Upper lobe of right lung (tissue), 1 donor: ENCODE data around the gene PRKCZ. TPM values are rescaled to one million over a fixed set of nuclear protein-coding genes. Genes with fewer than 3 reads are reported as not detected.

Experiments used
- ATAC-seq: fragments of 200-7000 bp; cut with Tn5 transposase; one replicate; pipeline ENCODE4 v1.9.1; 2020; ENCODE audit warnings: mild to moderate bottlenecking, moderate library complexity
- DNase-seq: peaks from one replicate; pipeline ENCODE4 v3.0.0-alpha.2; 2020
- H3K27ac ChIP-seq: fragments of 200-600 bp; one replicate; pipeline ENCODE4 v1.8.0; 2022
- H3K27me3 ChIP-seq: fragments of 200-600 bp; one replicate; pipeline ENCODE4 v1.8.0; 2022; ENCODE audit warnings: mild to moderate bottlenecking
- H3K36me3 ChIP-seq: fragments of 200-600 bp; one replicate; pipeline ENCODE4 v1.8.0; 2022
- H3K4me1 ChIP-seq: fragments of 200-600 bp; one replicate; pipeline ENCODE4 v1.8.0; 2022
- H3K4me3 ChIP-seq: fragments of 200-600 bp; one replicate; pipeline ENCODE4 v1.8.0; 2022; ENCODE audit warnings: mild to moderate bottlenecking
- H3K9me3 ChIP-seq: fragments of 200-600 bp; one replicate; pipeline ENCODE4 v1.8.0; 2022
- intact Hi-C: fragments of 100-400 bp; cut with DNase I; formaldehyde crosslinking; loops from one replicate; pipeline ENCODE4 v1.11.0; 2022
- total RNA-seq: library from RNA; stranded (reverse); fragmentation: NEBNext Ultra II Directional; extraction: Animal tissue kit (Norgen Biotek cat#: 25700); gene quantifications from one replicate; pipeline ENCODE4 v1.2.1, GENCODE V29; 2021
- TF ChIP-seq, protein P1 (sequence below): fragments of 200-600 bp; IDR thresholded peaks from one replicate; pipeline ENCODE4 v1.8.0; 2022; ENCODE audit warnings: antibody characterized with exemption
- donor health status: DM: no; HTN: yes; CAD: no; lungs with severe emphysema.

PRKCZ gene
- total RNA-seq, 1 donor from 2014 or later = 121 TPM

DNA sequence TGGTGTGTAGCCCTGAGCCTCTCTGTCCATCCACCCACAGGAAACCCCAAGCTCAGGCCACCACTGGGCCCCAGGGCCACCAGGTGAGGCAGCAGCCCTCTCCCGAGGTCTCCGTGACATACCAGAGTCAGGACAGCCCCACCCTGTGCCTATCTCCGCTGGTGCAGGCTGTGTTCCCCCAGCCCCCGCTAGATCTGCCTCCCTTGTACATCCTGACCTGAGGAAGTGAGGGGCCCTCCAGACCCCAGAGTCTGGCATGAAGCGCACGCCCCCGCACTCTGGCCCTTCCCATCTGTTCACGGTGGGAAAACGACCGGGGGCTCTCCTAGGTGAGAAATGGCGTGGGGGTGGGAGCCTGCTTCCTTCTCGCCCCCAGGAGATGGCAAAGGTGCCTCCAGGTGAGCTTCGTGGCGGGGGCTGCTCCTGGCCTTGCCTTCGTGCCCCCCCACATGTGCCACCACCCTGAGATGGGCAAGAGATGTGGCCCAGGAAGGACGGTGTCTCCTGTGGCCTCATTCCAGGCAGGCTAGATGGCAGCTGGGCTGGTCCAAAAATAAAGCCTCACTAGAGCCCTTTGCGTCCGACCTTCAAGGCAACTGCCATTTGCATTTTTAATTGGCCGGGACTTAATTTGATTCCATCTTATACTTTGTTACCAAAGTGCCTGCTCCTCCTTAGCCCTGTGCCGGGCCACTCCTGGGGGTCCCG is 28.0 kb upstream of the PRKCZ start:
- Histone ChIP-seq H3K4me3 (no peak overlapping the region), H3K4me1 (peaks cover 14% of the 10 kb centered on the region), H3K27me3 (peaks cover 60% of the 10 kb centered on the region), H3K9me3 (no peaks in the 10 kb centered on the region), H3K36me3 (no peaks in the 10 kb centered on the region), H3K27ac (no peak overlapping the region)
- TF ChIP-seq, protein P1, sequence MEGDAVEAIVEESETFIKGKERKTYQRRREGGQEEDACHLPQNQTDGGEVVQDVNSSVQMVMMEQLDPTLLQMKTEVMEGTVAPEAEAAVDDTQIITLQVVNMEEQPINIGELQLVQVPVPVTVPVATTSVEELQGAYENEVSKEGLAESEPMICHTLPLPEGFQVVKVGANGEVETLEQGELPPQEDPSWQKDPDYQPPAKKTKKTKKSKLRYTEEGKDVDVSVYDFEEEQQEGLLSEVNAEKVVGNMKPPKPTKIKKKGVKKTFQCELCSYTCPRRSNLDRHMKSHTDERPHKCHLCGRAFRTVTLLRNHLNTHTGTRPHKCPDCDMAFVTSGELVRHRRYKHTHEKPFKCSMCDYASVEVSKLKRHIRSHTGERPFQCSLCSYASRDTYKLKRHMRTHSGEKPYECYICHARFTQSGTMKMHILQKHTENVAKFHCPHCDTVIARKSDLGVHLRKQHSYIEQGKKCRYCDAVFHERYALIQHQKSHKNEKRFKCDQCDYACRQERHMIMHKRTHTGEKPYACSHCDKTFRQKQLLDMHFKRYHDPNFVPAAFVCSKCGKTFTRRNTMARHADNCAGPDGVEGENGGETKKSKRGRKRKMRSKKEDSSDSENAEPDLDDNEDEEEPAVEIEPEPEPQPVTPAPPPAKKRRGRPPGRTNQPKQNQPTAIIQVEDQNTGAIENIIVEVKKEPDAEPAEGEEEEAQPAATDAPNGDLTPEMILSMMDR = no peak
- DNase-seq (no peak), ATAC-seq (no peak)
- intact Hi-C loops = no loop called here

DNA sequence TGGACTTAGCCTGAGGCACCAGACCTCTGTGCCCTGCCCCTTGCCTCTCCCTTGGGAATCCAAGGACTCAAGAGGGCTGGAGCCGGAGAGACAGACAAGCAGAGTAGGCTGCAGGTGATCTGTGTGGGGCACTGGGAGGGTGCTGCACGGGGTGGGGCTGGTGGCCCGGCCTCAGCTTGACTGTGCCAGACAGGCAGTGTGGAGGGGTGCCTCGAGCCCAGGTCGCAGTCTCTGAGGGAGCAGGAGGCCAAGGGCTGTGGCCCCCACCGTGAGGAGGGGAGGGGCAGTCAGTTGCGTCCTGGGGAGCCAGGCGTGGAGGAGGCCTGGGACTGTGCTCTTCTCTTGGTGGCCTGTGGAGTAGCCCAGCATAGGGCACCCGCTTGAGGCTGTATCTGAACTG is 27.0 kb upstream of the PRKCZ start:
- intact Hi-C loops = no loop called here
- Histone ChIP-seq H3K27ac (no peak overlapping the region), H3K4me1 (peaks cover 14% of the 10 kb centered on the region), H3K9me3 (no peaks in the 10 kb centered on the region), H3K36me3 (no peaks in the 10 kb centered on the region), H3K27me3 (peaks cover 58% of the 10 kb centered on the region), H3K4me3 (no peak overlapping the region)
- no peak for ATAC-seq
- TF ChIP-seq, protein P1 = no peak
- no peak for DNase-seq

DNA sequence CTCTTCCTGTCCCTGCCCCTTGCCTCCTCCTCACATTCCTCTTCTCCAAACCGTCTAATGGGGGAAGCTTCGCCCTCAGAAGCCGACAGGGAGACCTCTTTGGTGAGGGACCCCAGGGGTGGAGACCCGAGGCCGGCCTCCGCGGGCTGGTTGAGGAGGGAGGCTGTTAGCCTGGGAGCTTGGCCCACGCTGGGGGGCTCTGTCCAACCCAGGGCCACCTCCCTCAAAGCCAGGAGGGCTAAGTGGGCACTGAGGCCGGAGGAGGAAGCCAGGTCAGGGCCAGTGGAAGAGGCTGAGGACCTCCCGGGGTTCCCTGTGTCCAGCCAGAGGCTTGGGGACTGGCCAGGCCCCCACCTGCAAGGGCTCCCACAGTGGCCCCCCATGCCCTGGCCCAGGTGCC is 25.8 kb upstream of the PRKCZ start:
- Histone ChIP-seq H3K27ac (no peak overlapping the region), H3K36me3 (no peaks in the 10 kb centered on the region), H3K9me3 (no peaks in the 10 kb centered on the region), H3K4me3 (no peak overlapping the region), H3K4me1 (peaks cover 14% of the 10 kb centered on the region), H3K27me3 (peaks cover 49% of the 10 kb centered on the region)
- DNase-seq (no peak), ATAC-seq (no peak)
- intact Hi-C loops = no loop called here
- TF ChIP-seq, protein P1 = no peak

DNA sequence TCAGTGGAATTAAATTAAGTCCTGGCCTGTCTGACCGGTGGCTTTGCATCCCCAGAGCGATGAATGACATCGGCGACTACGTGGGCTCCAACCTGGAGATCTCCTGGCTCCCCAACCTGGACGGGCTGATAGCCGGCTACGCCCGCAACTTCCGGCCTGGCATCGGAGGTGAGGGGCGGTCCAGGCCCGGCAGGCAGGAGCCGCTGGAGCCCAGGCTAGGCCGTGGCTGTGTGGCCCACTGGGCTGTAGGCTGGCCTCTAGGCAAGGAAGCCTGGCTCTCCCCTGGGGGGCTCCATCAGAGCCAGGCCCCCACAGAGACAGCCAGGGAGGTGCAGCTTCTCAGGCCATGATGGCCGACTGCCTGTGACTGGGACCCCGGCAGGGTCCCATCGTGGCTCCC is 25.3 kb upstream of the PRKCZ start:
- Histone ChIP-seq H3K27ac (no peak overlapping the region), H3K4me3 (no peak overlapping the region), H3K4me1 (peaks cover 11% of the 10 kb centered on the region), H3K9me3 (no peaks in the 10 kb centered on the region), H3K27me3 (peaks cover 45% of the 10 kb centered on the region), H3K36me3 (no peaks in the 10 kb centered on the region)
- TF ChIP-seq, protein P1 = no peak
- intact Hi-C loops = no loop called here
- ATAC-seq = no peak
- no peak for DNase-seq

DNA sequence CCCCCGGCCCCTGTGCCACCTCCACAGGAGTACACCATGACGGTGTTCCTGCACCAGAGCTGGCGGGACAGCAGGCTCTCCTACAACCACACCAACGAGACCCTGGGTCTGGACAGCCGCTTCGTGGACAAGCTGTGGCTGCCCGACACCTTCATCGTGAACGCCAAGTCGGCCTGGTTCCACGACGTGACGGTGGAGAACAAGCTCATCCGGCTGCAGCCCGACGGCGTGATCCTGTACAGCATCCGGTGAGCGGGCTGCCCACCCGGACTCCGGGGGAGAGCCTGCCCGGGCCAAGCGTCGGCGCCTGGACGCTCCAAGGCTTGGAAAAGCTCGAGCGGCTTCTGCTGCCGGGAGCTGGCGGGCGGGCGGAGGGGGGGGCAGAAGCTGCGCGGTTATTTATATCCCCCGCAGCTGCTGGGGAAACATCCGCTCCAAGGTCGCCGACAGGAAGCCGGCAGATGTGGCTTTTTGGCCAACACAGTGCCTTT is 24.7 kb upstream of the PRKCZ start:
- peaks cover 38% of the 10 kb centered on the region for H3K27me3 ChIP-seq
- H3K4me1 ChIP-seq = peaks cover 9% of the 10 kb centered on the region
- no peaks in the 10 kb centered on the region for H3K36me3 ChIP-seq
- TF ChIP-seq, protein P1 = no peak
- intact Hi-C loops = no loop called here
- no peak overlapping the region for H3K27ac ChIP-seq
- DNase-seq = no peak
- peak overlapping the region; percentile 8 for H3K4me3 ChIP-seq
- no peaks in the 10 kb centered on the region for H3K9me3 ChIP-seq
- no peak for ATAC-seq
